Effector memory CD4-positive, alpha-beta T cell (primary cell): ENCODE data around the gene SEMA5B.

Source experiments
- DNase-seq, 3 donors: peaks; one replicate each; pipeline ENCODE4 v3.0.0-alpha.2; 2020
- H3K27ac ChIP-seq: 2 replicates; pipeline ENCODE4 v1.7.0; 2013; ENCODE audit warnings: mild to moderate bottlenecking, low read length, moderate library complexity; ENCODE audit not compliant: insufficient read depth, poor library complexity, severe bottlenecking
- H3K27me3 ChIP-seq: replicated peaks from 2 replicates; pipeline ENCODE4 v1.7.0; 2013; ENCODE audit warnings: mild to moderate bottlenecking, low read length; ENCODE audit not compliant: insufficient read depth, control insufficient read depth, poor library complexity, severe bottlenecking
- H3K36me3 ChIP-seq: 2 replicates; pipeline ENCODE4 v1.7.0; 2013; ENCODE audit warnings: mild to moderate bottlenecking, low read length, moderate library complexity; ENCODE audit not compliant: control insufficient read depth, insufficient read depth
- H3K4me1 ChIP-seq: 2 replicates; pipeline ENCODE4 v1.7.0; 2013; ENCODE audit warnings: low read length, mild to moderate bottlenecking; ENCODE audit not compliant: control insufficient read depth, insufficient read depth, poor library complexity, severe bottlenecking
- H3K4me3 ChIP-seq: 2 replicates; pipeline ENCODE4 v1.7.0; 2013; ENCODE audit warnings: low read length, low read depth, mild to moderate bottlenecking; ENCODE audit not compliant: insufficient read depth, poor library complexity, severe bottlenecking
- H3K9me3 ChIP-seq: 2 replicates; pipeline ENCODE4 v1.7.0; 2013; ENCODE audit warnings: mild to moderate bottlenecking, low read length, moderate library complexity; ENCODE audit not compliant: control insufficient read depth

SEMA5B gene

DNA sequence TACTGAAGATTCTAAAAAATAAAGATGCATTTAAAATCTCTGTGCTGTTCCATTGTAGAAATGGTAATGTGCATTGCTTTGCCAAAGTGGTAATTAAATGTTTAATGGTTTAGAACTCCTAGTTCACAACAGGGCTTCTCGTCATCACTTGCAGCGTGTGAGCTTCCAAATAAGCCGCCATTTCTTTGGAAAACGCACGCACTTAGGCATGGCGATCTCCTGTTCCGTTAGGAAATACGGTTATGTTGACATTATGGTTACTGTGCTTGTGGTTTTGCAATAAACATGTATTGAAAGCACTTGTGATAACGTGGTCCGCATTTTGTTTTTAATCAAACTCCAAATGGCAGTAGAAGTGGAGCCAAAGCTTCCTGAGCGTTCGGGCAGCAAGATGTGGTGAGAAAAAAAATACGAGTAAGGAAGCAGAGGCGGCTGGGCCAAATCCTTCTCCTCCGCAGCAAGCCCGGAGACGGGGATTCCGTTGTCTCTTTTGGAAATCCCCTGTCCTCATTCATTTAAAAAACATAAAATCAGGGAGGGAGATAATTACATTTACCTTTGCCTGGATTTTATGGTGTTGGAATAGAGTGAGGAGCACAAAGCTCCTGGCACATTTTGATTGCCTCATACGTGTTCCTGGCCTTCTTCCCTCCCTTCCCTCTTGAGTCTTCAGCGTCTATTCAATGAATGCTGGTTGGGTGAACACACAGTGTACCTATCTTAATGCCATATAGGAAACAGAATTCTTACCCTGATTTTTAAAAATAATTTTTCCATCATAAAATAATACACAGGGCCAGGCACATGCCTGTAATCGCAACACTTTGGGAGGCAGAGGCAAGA lies 135.2 kb downstream of the SEMA5B start:
- DNase-seq = no peak
- Histone ChIP-seq H3K4me3 (no peak overlapping the region), H3K4me1 (no peaks in the 10 kb centered on the region), H3K36me3 (no peaks in the 10 kb centered on the region), H3K27me3 (no peaks in the 10 kb centered on the region), H3K9me3 (no peaks in the 10 kb centered on the region), H3K27ac (no peak overlapping the region)

DNA sequence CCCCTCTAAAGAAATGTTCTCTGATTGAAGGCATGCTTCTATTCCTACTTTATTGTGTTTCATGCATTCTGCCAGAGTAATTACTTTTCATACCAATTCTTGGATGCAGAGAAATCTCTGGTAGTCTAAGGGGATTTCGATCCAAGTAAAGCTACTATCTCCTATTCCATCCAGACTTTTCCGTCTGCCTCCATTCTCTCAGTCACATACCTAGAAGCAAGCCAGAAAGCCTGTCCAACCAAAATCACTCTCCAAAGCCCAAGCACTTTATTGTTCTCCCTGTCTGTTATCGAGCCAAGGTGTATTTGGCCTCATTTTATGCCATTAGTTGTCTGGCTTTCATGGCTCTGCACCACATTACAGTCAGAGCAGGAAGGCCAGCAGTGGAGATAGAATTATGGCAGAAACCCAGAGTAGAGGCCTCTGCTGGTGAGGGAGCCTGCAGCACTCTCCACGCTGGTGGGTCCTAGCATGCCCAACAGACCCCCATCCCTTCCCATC lies 136.8 kb downstream of the SEMA5B start:
- no peaks in the 10 kb centered on the region for H3K27me3 ChIP-seq
- no peak overlapping the region for H3K4me3 ChIP-seq
- no peaks in the 10 kb centered on the region for H3K9me3 ChIP-seq
- H3K36me3 ChIP-seq = no peaks in the 10 kb centered on the region
- DNase-seq = no peak
- H3K4me1 ChIP-seq = no peaks in the 10 kb centered on the region
- H3K27ac ChIP-seq = no peak overlapping the region

DNA sequence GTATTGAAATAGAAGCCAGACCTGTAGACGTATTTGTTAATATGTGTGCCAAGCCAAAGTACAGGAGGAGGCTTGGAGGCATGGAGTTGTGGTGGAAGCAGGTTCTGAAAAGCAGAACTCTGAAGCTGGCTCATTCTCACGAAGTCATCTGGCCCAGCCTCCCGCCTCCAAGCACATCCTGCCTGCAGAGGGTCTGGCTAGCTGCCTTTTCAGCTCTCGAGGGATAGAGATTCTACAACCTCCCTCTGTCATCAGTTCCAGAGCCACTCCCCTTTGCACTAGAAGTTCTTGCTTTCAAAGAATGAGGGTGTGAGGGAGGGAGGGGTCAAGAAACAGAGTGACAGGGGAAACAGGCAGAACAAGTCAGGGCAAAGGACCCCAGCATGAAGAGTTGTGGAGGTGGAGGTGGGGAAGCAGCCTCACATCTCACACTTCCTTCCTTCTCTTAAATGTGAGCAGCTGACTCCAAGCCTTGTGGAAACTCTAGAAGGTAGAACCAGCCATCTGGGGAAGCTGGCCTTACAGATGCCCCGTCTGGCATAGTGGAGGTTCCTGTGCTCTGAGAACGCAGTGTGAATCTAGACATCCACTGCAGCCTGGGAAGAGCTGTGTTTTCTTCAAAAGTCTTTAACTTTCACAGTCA lies 137.4 kb downstream of the SEMA5B start:
- DNase-seq = no peak
- no peaks in the 10 kb centered on the region for H3K27me3 ChIP-seq
- H3K36me3 ChIP-seq = no peaks in the 10 kb centered on the region
- H3K9me3 ChIP-seq = no peaks in the 10 kb centered on the region
- no peak overlapping the region for H3K27ac ChIP-seq
- H3K4me1 ChIP-seq = no peaks in the 10 kb centered on the region
- H3K4me3 ChIP-seq = no peak overlapping the region

DNA sequence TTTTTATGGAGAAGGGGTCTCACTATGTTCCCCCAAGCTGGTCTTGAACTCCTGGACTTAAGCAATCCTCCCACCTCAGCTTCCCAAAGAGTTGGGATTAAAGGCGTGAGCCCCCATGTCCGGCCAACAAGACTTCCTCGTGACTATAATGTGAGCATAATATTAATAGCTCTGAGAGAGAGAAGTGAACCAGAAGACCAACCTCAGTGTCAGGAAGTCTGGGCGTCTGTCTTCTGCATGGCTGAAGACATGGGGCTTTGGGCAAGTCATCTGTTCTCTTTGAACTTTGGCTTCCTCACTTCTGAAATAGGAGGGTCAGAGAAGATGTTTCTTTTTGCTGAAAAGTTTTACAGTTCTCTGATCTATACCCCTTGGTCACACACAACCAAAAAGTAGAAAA lies 140.6 kb downstream of the SEMA5B start:
- Histone ChIP-seq H3K4me1 (no peaks in the 10 kb centered on the region), H3K9me3 (no peaks in the 10 kb centered on the region), H3K4me3 (no peak overlapping the region), H3K27ac (no peak overlapping the region), H3K36me3 (no peaks in the 10 kb centered on the region), H3K27me3 (no peaks in the 10 kb centered on the region)
- DNase-seq = no peak

DNA sequence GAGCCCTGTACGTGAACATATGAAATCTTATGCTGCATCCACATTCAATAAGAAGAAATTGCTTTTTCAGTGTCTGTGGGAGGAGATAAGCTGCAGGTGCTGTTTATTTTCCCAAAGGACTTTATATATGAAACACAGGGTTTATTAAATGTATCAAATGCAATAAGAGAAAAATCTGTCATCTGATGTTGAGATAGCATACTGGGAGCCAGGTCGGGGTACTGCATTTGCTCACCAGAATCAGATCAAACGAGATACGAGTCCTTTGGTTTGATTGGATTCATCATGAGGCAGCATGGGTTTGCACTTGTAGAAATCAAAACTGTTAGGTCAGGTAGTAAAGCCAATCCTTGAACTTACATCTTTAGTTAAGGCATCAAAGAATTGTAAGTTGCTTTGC lies 141.3 kb downstream of the SEMA5B start:
- Histone ChIP-seq H3K4me1 (no peaks in the 10 kb centered on the region), H3K27ac (no peak overlapping the region), H3K9me3 (no peaks in the 10 kb centered on the region), H3K4me3 (no peak overlapping the region), H3K36me3 (no peaks in the 10 kb centered on the region), H3K27me3 (no peaks in the 10 kb centered on the region)
- no peak for DNase-seq

DNA sequence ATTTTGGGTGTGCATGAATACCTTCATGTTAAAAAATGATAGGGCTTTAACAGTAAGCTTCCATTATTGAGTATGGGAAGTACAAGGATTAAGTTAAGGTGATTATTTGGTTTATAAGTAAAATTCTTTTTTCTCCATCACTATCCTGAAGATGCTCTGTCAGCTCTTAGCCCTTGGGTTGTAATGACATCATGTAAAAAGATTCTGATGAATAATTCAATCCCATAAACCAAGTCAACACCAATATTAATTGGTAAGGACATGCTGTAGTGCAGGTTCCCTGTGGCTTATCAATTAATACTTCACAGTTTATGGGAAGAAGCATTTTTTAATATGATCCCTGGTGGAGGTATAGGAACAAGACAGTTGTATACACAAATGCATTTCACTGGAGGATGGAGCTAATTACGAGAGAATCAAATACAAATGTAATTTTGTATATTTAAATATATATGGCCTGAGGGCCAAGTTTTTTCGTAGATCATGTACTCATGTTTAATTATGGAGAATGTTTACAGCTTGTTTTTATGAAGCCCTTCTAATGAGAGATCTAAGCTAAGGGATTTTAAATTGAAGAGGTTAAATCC lies 145.1 kb downstream of the SEMA5B start:
- no peaks in the 10 kb centered on the region for H3K4me1 ChIP-seq
- no peaks in the 10 kb centered on the region for H3K27me3 ChIP-seq
- peaks cover 9% of the 10 kb centered on the region for H3K36me3 ChIP-seq
- no peak overlapping the region for H3K4me3 ChIP-seq
- H3K9me3 ChIP-seq = no peaks in the 10 kb centered on the region
- no peak for DNase-seq
- H3K27ac ChIP-seq = no peak overlapping the region

DNA sequence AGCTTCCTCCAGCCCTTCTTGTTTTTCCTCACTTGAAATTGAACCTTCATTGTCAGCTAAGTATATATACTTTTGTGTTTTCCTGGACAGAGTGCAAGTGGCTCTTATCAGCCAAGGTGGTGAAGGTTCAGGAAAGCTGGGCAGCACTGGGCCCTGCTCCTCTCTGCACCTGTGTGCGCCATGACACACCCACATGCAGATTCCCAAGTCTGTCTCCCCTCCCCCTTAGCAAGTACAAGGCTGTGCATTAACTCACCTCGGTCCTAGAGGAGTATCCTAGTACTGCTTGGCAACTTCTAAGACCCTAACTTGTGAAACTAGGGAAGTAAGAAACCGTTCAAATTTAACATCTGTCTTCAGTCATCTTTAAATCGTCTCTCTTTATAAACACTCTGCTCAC lies 146.9 kb downstream of the SEMA5B start:
- peaks cover 3% of the 10 kb centered on the region for H3K4me1 ChIP-seq
- no peaks in the 10 kb centered on the region for H3K27me3 ChIP-seq
- no peak overlapping the region for H3K4me3 ChIP-seq
- no peak overlapping the region for H3K27ac ChIP-seq
- peaks cover 9% of the 10 kb centered on the region for H3K36me3 ChIP-seq
- DNase-seq = no peak
- no peaks in the 10 kb centered on the region for H3K9me3 ChIP-seq

DNA sequence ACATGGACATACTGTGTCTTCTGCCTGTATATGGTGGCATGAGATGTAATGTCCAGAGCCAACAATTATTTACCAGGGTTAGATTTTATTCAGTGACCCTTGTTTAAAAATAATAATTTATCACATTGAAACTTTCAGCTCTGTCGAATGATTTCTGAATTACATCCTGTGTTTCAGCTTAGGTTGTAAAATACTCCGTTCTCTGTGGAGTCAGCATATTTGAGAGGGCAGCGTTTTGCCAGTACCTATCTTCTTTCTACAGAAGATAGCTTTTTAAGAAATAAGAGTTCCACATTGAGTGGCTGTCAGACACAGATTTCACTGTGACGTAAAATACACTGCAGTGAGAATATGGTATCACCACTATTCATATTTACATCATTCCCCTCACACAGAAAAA lies 147.4 kb downstream of the SEMA5B start:
- no peaks in the 10 kb centered on the region for H3K9me3 ChIP-seq
- H3K27ac ChIP-seq = no peak overlapping the region
- DNase-seq = no peak
- peaks cover 9% of the 10 kb centered on the region for H3K36me3 ChIP-seq
- H3K27me3 ChIP-seq = no peaks in the 10 kb centered on the region
- peaks cover 5% of the 10 kb centered on the region for H3K4me1 ChIP-seq
- no peak overlapping the region for H3K4me3 ChIP-seq

DNA sequence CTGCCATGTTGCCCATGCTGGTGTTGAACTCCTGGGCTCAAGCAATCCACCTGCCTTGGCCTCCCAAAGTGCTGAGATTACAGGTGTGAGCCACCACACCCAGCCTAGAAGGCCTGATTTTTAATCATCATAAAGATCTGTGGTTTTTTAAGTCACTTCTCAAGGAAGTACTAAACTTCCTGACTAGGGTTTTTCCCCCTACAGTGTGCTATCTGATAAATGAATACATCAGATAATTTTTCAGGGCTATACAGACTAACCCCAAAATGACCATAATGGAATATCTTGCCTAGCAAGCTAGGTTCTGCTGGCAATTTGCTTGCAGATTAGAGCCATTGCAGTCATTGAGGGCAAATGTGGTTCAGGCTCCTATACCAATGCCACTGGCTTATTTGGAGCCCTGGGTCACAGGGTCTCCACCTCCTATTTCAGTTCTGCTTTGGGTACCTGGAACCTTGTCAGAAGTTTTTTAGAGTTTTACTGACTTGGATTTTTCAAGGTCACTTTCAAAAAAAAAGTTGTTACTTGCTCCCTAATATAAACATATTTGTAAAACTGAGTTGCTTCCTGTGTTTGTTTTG lies 151.9 kb downstream of the SEMA5B start:
- H3K4me1 ChIP-seq = peaks cover 5% of the 10 kb centered on the region
- H3K9me3 ChIP-seq = no peaks in the 10 kb centered on the region
- H3K36me3 ChIP-seq = peaks cover 9% of the 10 kb centered on the region
- no peak overlapping the region for H3K27ac ChIP-seq
- no peaks in the 10 kb centered on the region for H3K27me3 ChIP-seq
- H3K4me3 ChIP-seq = no peak overlapping the region
- DNase-seq = no peak
